HCT116 (cell line): ENCODE measurements around the gene PYCR2. TPM values are rescaled to one million over a fixed set of nuclear protein-coding genes. Genes with fewer than 3 reads are reported as not detected.

ENCODE experiments used
- ATAC-seq: fragments of 200-7000 bp; cut with Tn5 transposase; 2 replicates; pipeline ENCODE4 v1.9.1; 2020; ENCODE audit warnings: mild to moderate bottlenecking, moderate library complexity
- BruUV-seq: library from RNA; stranded (reverse); fragments of 400-500 nt; replicated peaks from 2 replicates; lab custom pipeline; 2021; lab: Mats Ljungman, UMichigan
- CTCF ChIA-PET: fragments of 300-600 bp; sonication (Branson Sonifier 250); formaldehyde crosslinking; loops from one replicate; lab custom pipeline; 2021; ENCODE audit warnings: antibody characterized with exemption; lab: Charles Lee
- POLR2A ChIA-PET: fragments of 300-600, 350-600 bp; sonication (Branson Sonifier 250); formaldehyde crosslinking; loops from one replicate; lab custom pipeline; 2021; ENCODE audit warnings: antibody characterized with exemption; lab: Charles Lee
- RAD21 ChIA-PET, 2 experiments: fragments of 300-600 bp; sonication (Branson Sonifier 250); formaldehyde crosslinking; loops; one replicate each; lab custom pipeline; 2023; ENCODE audit warnings: low total read pairs in 2 of 2; ENCODE audit not compliant: uncharacterized antibody in 2 of 2, unreplicated experiment in 2 of 2, low non-redundant PET in 1 of 2; lab: Charles Lee
- DNase-seq: peaks from one replicate; pipeline ENCODE4 v3.0.0-alpha.2; 2010; ENCODE audit warnings: low read depth, low spot score
- H2AFZ ChIP-seq: fragments of 200-600 bp; shearing (Covaris generic), sonication (generic); 2 replicates; pipeline ENCODE4 v1.6.1; 2017; ENCODE audit warnings: low read depth, mixed run types, mixed read lengths, antibody characterized with exemption, low read length; ENCODE audit not compliant: poor library complexity, severe bottlenecking
- H3K27ac ChIP-seq: 2 replicates; pipeline ENCODE4 v1.5.1; 2012; ENCODE audit warnings: low read depth, low read length
- H3K27me3 ChIP-seq: fragments of 200-600 bp; sonication (generic); 2 replicates; pipeline ENCODE4 v1.6.1; 2016; ENCODE audit warnings: mixed run types, low read length, mixed read lengths; ENCODE audit not compliant: insufficient read depth
- H3K36me3 ChIP-seq, 2 experiments: fragments of 200-500 bp in 1 of 2; fragments of 200-600 bp in 1 of 2; sonication (Bioruptor generic) in 1 of 2; sonication (generic) in 1 of 2; 2 replicates each; pipeline versions ENCODE4 v1.5.1 to v1.6.1; 2014 to 2016; ENCODE audit warnings: low read length in 2 of 2, inconsistent platforms in 1 of 2, mixed read lengths in 1 of 2, mixed run types in 1 of 2; ENCODE audit not compliant: insufficient read depth in 2 of 2, control insufficient read depth in 1 of 2
- H3K4me1 ChIP-seq, 2 experiments: fragments of 200-600 bp in 1 of 2; sonication (generic) in 1 of 2; 2 replicates each; pipeline versions ENCODE4 v1.5.1 to v1.6.1; 2012 to 2017; ENCODE audit warnings: low read length in 2 of 2, inconsistent platforms in 1 of 2, mild to moderate bottlenecking in 1 of 2, mixed read lengths in 1 of 2, mixed run types in 1 of 2, moderate library complexity in 1 of 2; ENCODE audit not compliant: insufficient read depth in 2 of 2, control insufficient read depth in 1 of 2
- H3K4me2 ChIP-seq: fragments of 200-600 bp; sonication (generic); 2 replicates; pipeline ENCODE4 v1.6.1; 2017; ENCODE audit warnings: mixed run types, low read length, mixed read lengths
- H3K4me3 ChIP-seq, 2 experiments: fragments of 200-600 bp in 1 of 2; sonication (generic) in 1 of 2; replicated peaks in 1 of 2; 2 replicates each; pipeline ENCODE4 v1.5.1; 2011 to 2016; ENCODE audit warnings: low read length in 2 of 2, control low read depth in 1 of 2, low read depth in 1 of 2, mild to moderate bottlenecking in 1 of 2, mixed read lengths in 1 of 2, mixed run types in 1 of 2
- H3K79me2 ChIP-seq: fragments of 200-600 bp; sonication (generic); 2 replicates; pipeline ENCODE4 v1.6.1; 2017; ENCODE audit warnings: mild to moderate bottlenecking, mixed run types, low read length, moderate library complexity, mixed read lengths; ENCODE audit not compliant: insufficient read depth
- H3K9ac ChIP-seq: fragments of 200-600 bp; sonication (generic); 2 replicates; pipeline ENCODE4 v1.6.1; 2016; ENCODE audit warnings: low read length, mixed read lengths
- H3K9me2 ChIP-seq: fragments of 200-600 bp; sonication (generic), shearing (Covaris generic); 2 replicates; pipeline ENCODE4 v1.6.1; 2017; ENCODE audit warnings: mixed run types, mild to moderate bottlenecking, moderate library complexity; ENCODE audit not compliant: insufficient read depth
- H3K9me3 ChIP-seq, 2 experiments: fragments of 200-500 bp in 1 of 2; fragments of 200-600 bp in 1 of 2; sonication (Bioruptor generic) in 1 of 2; sonication (generic) in 1 of 2; 2 replicates each; pipeline ENCODE4 v1.6.1; 2014 to 2017; ENCODE audit warnings: low read length in 2 of 2, mixed read lengths in 2 of 2, inconsistent platforms in 1 of 2, low read depth in 1 of 2, mild to moderate bottlenecking in 1 of 2, mixed run types in 1 of 2, moderate library complexity in 1 of 2; ENCODE audit not compliant: control insufficient read depth in 1 of 2, insufficient read depth in 1 of 2
- H4K20me1 ChIP-seq: fragments of 200-600 bp; sonication (generic), shearing (Covaris generic); 2 replicates; pipeline ENCODE4 v1.6.1; 2017; ENCODE audit warnings: mixed run types, mild to moderate bottlenecking, moderate library complexity; ENCODE audit not compliant: insufficient read depth
- ATF3 ChIP-seq: IDR thresholded peaks from 2 replicates; pipeline ENCODE4 v1.6.1; 2012
- CEBPB ChIP-seq: IDR thresholded peaks from 2 replicates; pipeline ENCODE4 v1.6.1; 2012; ENCODE audit warnings: low read depth
- CTCF ChIP-seq, 3 experiments: fragments of 200-600 bp in 1 of 3; sonication (generic) in 1 of 3; IDR thresholded peaks in 2 of 3; conservative IDR thresholded peaks in 1 of 3; 2 replicates each; pipeline ENCODE4 v1.5.1; 2012 to 2017; ENCODE audit warnings: low read depth in 2 of 3, low read length in 2 of 3, antibody characterized with exemption in 1 of 3, borderline replicate concordance in 1 of 3, control low read depth in 1 of 3, mild to moderate bottlenecking in 1 of 3, mixed read lengths in 1 of 3, mixed run types in 1 of 3, moderate library complexity in 1 of 3; ENCODE audit not compliant: insufficient read depth in 1 of 3
- EGR1 ChIP-seq: IDR thresholded peaks from 2 replicates; pipeline ENCODE4 v1.6.1; 2012; ENCODE audit warnings: low read depth
- ELF1 ChIP-seq: IDR thresholded peaks from 2 replicates; pipeline ENCODE4 v1.6.1; 2012; ENCODE audit warnings: low read depth, borderline replicate concordance
- EZH2 ChIP-seq: fragments of 200-600 bp; sonication (generic); IDR thresholded peaks from 2 replicates; pipeline ENCODE4 v1.6.1; 2017; ENCODE audit warnings: antibody characterized with exemption, mixed run types
- EZH2phosphoT487 ChIP-seq: fragments of 200-600 bp; IDR thresholded peaks from 2 replicates; pipeline ENCODE4 v1.6.1; 2018; ENCODE audit warnings: antibody characterized with exemption, borderline replicate concordance
- POLR2AphosphoS5 ChIP-seq: IDR thresholded peaks from 2 replicates; pipeline ENCODE4 v1.6.1; 2011; ENCODE audit warnings: mild to moderate bottlenecking, low read depth, low read length, moderate library complexity
- SIN3A ChIP-seq: IDR thresholded peaks from 2 replicates; pipeline ENCODE4 v1.6.1; 2012; ENCODE audit warnings: low read depth
- SRF ChIP-seq: IDR thresholded peaks from 2 replicates; pipeline ENCODE4 v1.6.1; 2012; ENCODE audit warnings: low read depth
- TCF7L2 ChIP-seq: IDR thresholded peaks from 2 replicates; pipeline ENCODE4 v1.7.0; 2011; ENCODE audit warnings: borderline replicate concordance, inconsistent platforms; ENCODE audit not compliant: insufficient read depth, insufficient read length; ENCODE audit errors: extremely low read depth
- YY1 ChIP-seq: IDR thresholded peaks from 2 replicates; pipeline ENCODE4 v1.6.1; 2011; ENCODE audit warnings: low read length, low read depth, moderate library complexity, mild to moderate bottlenecking; ENCODE audit not compliant: insufficient replicate concordance; ENCODE audit errors: extremely low read depth
- ZBTB33 ChIP-seq: IDR thresholded peaks from 2 replicates; pipeline ENCODE4 v1.6.1; 2011; ENCODE audit warnings: mild to moderate bottlenecking, low read length, moderate library complexity; ENCODE audit not compliant: insufficient replicate concordance; ENCODE audit errors: extremely low read depth
- intact Hi-C: fragments of 100-400 bp; cut with micrococcal nuclease; formaldehyde crosslinking; loops from 2 replicates; pipeline ENCODE4 v1.10.0; 2022
- total RNA-seq: library from RNA; stranded (reverse); gene quantifications from one replicate; pipeline ENCODE4 v1.2.1, GENCODE V29; 2021; ENCODE audit not compliant: unreplicated experiment

Gene PYCR2
- total RNA-seq, 1 experiment from 2014 or later: 107 TPM

- H4K20me1 ChIP-seq: no peaks in the 10 kb centered on the region
- no peaks in the 10 kb centered on the region for H3K9me2 ChIP-seq
- H3K27me3 ChIP-seq: no peaks in the 10 kb centered on the region
- peaks cover 0 to 5% of the 10 kb centered on the region in 2 experiments; a peak in 2 of 4 replicates for H3K36me3 ChIP-seq
- no peak overlapping the region for H3K4me2 ChIP-seq
- POLR2A ChIA-PET: no interaction called here
- H3K4me3 ChIP-seq: no peak overlapping the region
- ATAC-seq (no peak), DNase-seq (no peak)
- H3K27ac ChIP-seq: no peak overlapping the region
- BruUV-seq: no TSS peak
- no peak for TF ChIP-seq TCF7L2
- TF ChIP-seq POLR2AphosphoS5: no peak
- no peak for TF ChIP-seq EZH2
- TF ChIP-seq ELF1: no peak
- no peak for TF ChIP-seq EGR1
- TF ChIP-seq CTCF (IDR thresholded peaks at IDR 0.05 in 2 of 3, conservative IDR thresholded peaks at IDR 0.05 in 1 of 3; ENCODE audit: borderline replicate concordance in 1 of 3, insufficient read depth in 1 of 3, low read depth in 2 of 3, low read length in 2 of 3): no peak
- TF ChIP-seq EZH2phosphoT487: no peak
- no peak for TF ChIP-seq CEBPB
- TF ChIP-seq ZBTB33: no peak
- no peak for TF ChIP-seq ATF3
- TF ChIP-seq SIN3A: no peak
- TF ChIP-seq SRF: no peak
- TF ChIP-seq YY1: no peak
- RAD21 ChIA-PET: no interaction called here
- intact Hi-C loops: loop anchor here (5.0 to 10.0 kb wide), 2 partner anchors 67 to 105 kb away; partner anchors contain the start of genes EPHX1 and SRP9
- peaks cover 52 to 71% of the 10 kb centered on the region in 2 experiments for H3K4me1 ChIP-seq
- H2AFZ ChIP-seq: no peak overlapping the region
- CTCF ChIA-PET: no interaction called here
- H3K79me2 ChIP-seq: no peaks in the 10 kb centered on the region; the same call in 1 of the 2 replicates
- H3K9ac ChIP-seq: no peak overlapping the region
- H3K9me3 ChIP-seq: no peaks in the 10 kb centered on the region
These were observed 44.4 kb downstream of the PYCR2 start for GRCh38 chr1:225879521-225880221.
